ENCODE results near the gene FPGS.

FPGS gene

DNA sequence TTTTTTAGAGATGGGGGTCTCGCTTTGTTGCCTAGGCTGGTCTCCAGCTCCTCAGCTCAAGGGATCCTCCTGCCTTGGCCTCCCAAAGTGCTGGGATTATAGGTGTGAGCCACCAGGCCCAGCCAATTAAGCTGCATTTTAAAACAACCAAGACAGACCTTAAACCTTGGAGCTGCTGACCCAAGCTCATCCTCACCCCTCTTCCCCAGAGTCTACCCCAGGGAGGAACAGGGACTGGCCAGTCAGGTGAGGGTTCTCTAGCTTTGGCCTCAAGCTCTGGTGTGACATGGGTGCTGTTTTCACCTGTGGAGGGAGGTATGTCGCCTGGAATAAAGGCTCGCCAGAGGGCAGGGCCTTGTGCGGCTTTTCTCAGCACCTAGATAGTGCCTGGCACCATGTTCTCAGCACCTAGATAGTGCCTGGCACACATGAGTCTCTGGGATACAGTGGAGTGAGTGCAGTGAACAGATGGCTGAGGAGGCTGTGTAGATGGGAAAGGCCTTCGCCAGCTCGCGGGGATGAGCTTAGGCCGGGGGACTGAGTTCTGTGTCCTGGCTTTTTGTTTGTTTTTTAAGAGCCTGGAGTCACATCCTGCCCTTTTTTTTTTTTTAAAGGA, 9.5 kb upstream of the FPGS start:
- Histone ChIP-seq H3K9me3 (ENCODE audit: low read length) (no peaks in the 10 kb centered on the region), H3K27ac (ENCODE audit: low read depth, low read length) (no peak overlapping the region), H3K36me3 (ENCODE audit: insufficient read depth, low read length) (peaks cover 31% of the 10 kb centered on the region), H3K9ac (ENCODE audit: low read length) (no peak overlapping the region), H3K4me3 (ENCODE audit: low read depth in 1 of 2, low read length in 2 of 2) (no peak overlapping the region), H3K27me3 (ENCODE audit: control insufficient read depth in 1 of 2, insufficient read depth in 2 of 2, low read length in 2 of 2) (no peaks in the 10 kb centered on the region), H3K4me1 (ENCODE audit: insufficient read depth, low read length) (peaks cover 9% of the 10 kb centered on the region)

DNA sequence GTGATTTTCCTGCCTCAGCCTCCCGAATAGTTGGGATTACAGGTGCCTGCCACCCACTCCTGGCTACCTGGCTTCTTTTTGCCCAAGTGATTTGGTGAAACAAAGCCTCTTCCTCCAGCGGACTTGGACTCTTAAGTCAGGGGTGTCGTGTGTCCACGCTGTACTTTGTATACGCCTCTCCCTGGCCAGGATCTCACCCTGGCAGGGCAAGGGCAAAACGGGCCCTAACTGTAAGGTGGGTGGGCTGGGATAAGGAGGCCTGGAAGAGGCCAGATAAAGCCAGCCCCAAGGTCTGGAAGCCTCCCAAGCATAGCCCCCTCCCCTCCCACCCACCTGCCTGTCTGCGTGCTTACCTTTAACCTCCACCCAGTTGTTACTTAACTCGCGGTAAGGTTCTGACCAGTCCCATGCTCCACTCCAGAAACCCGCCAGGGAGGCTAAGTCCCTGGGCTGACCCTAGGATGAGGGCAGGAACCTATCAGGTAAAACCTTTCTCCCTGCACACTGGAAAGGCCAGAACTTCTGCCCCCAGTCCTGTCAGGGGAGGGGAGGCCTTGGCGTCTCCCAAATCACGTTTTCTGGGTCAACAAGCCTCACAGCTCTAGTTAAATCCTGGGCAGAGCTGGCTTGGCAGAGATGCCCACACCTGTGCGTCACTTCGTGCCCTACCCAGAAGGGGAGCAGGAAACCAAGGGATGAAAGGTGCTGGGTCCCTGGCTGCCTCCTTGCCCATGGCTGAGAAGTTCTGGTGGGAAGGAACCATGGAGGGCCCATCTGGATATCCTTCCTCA, 8.5 kb upstream of the FPGS start:
- Histone ChIP-seq H3K36me3 (ENCODE audit: insufficient read depth, low read length) (peaks cover 21% of the 10 kb centered on the region), H3K27ac (ENCODE audit: low read depth, low read length) (no peak overlapping the region)

DNA sequence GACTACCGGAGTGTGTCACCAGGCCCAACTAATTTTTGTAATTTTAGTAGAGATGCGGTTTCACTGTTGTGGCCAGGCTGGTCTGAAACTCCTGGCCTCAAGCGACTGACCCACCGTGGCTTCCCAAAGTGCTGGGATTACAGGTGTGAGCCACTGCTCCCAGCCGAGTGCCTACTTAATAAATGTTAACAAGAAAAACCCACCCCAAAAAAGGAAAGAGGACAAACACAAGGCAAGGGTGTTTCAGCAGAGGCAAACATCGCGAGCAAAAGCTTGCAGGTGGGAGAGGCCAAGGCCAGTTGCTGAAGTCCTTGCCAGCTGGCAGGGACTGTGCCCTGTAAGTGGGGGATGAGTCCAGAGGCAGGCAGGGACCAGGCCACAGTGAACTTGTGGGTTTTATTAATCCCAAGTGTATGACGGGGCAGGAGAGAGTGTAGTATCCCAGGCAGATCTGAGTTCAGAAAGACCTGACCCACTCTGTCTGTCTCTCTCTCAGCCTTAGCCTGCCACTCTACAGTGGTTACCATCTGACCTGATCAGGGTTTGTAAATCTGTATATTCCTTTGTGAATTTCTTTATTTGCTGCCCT, 6.4 kb upstream of the FPGS start:
- no peak overlapping the region for H3K9ac ChIP-seq (ENCODE audit: low read length)
- no peaks in the 10 kb centered on the region for H3K27me3 ChIP-seq (ENCODE audit: control insufficient read depth in 1 of 2, insufficient read depth in 2 of 2, low read length in 2 of 2)
- no peak overlapping the region for H3K27ac ChIP-seq (ENCODE audit: low read depth, low read length)
- no peak overlapping the region for H3K4me3 ChIP-seq (ENCODE audit: low read depth in 1 of 2, low read length in 2 of 2)
- peaks cover under 1% of the 10 kb centered on the region for H3K36me3 ChIP-seq (ENCODE audit: insufficient read depth, low read length)
- peaks cover 9% of the 10 kb centered on the region for H3K4me1 ChIP-seq (ENCODE audit: insufficient read depth, low read length)
- H3K9me3 ChIP-seq (ENCODE audit: low read length), result no peaks in the 10 kb centered on the region

More for the DNA sequence above, 8.5 kb upstream of the FPGS start:
- Histone ChIP-seq H3K27me3 (ENCODE audit: control insufficient read depth in 1 of 2, insufficient read depth in 2 of 2, low read length in 2 of 2) (no peaks in the 10 kb centered on the region), H3K4me3 (ENCODE audit: low read depth in 1 of 2, low read length in 2 of 2) (no peak overlapping the region), H3K4me1 (ENCODE audit: insufficient read depth, low read length) (peaks cover 9% of the 10 kb centered on the region), H3K9me3 (ENCODE audit: low read length) (no peaks in the 10 kb centered on the region), H3K9ac (ENCODE audit: low read length) (no peak overlapping the region)

DNA sequence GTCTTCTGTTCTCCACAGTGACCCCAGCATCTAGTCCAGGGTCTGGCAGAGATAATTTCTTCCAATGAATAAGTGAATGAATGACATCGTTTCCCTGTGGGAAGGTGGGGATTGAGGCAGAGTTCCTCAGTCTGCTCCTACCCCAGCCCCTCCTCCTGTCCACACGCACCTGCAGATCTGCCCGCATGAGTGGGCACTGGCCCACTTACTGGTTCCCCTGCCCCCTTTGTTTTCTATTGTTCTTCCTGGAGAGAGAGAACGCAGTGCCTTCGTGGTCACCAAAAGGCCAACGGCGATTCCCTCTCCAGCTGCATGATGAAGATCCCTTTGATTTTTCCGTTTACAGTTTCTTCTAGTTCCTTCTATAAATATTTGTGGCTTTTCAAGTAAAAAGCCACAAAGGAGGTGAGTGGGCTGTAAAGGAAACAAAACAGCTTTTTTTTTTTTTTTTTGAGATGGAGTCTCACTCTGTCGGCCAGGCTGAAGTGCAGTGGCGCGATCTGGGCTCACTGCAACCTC, 5.8 kb upstream of the FPGS start:
- H3K27me3 ChIP-seq (ENCODE audit: control insufficient read depth in 1 of 2, insufficient read depth in 2 of 2, low read length in 2 of 2), result no peaks in the 10 kb centered on the region
- no peaks in the 10 kb centered on the region for H3K36me3 ChIP-seq (ENCODE audit: insufficient read depth, low read length)
- H3K4me3 ChIP-seq (ENCODE audit: low read depth in 1 of 2, low read length in 2 of 2), result no peak overlapping the region
- H3K27ac ChIP-seq (ENCODE audit: low read depth, low read length), result no peak overlapping the region
- no peak overlapping the region for H3K9ac ChIP-seq (ENCODE audit: low read length)
- H3K4me1 ChIP-seq (ENCODE audit: insufficient read depth, low read length), result peaks cover 10% of the 10 kb centered on the region
- no peaks in the 10 kb centered on the region for H3K9me3 ChIP-seq (ENCODE audit: low read length)

DNA sequence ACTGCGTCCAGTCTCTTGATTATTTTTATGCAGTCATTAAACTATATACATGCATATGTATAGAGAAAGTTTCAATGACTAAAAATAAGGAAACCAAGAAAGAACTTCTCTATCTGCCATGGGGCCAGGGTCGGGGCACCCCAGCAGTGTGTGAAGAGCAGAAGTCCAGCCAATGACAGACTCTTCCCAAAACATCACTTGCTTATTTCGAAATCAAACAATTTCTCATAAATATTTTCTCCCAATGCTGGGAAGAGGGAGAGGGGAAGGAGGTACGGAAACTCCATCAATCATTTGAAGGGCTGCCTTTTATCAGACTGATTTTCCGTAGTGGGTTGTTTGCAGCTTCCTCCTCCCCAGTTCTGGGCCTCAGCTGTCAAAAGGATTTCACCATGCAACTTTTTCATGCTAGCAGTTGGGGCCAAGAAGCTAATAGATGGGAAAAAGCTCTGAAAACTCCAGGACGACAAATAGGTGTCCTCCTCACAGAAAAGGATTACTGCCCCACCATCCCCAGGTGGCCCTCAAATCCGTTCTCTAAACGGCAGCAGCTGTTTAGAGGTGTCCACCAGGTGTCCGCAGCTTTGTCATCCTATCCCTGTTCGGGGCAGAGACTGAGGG, 617 bp upstream of the FPGS start:
- Histone ChIP-seq H3K36me3 (ENCODE audit: insufficient read depth, low read length) (no peaks in the 10 kb centered on the region), H3K9ac (ENCODE audit: low read length) (peak overlapping the region; percentile 54), H3K27ac (ENCODE audit: low read depth, low read length) (peak overlapping the region; percentile 90), H3K4me3 (ENCODE audit: low read depth in 1 of 2, low read length in 2 of 2) (peak overlapping the region; percentile 67 to 69), H3K4me1 (ENCODE audit: insufficient read depth, low read length) (peaks cover 20% of the 10 kb centered on the region), H3K9me3 (ENCODE audit: low read length) (no peaks in the 10 kb centered on the region), H3K27me3 (ENCODE audit: control insufficient read depth in 1 of 2, insufficient read depth in 2 of 2, low read length in 2 of 2) (no peaks in the 10 kb centered on the region)

DNA sequence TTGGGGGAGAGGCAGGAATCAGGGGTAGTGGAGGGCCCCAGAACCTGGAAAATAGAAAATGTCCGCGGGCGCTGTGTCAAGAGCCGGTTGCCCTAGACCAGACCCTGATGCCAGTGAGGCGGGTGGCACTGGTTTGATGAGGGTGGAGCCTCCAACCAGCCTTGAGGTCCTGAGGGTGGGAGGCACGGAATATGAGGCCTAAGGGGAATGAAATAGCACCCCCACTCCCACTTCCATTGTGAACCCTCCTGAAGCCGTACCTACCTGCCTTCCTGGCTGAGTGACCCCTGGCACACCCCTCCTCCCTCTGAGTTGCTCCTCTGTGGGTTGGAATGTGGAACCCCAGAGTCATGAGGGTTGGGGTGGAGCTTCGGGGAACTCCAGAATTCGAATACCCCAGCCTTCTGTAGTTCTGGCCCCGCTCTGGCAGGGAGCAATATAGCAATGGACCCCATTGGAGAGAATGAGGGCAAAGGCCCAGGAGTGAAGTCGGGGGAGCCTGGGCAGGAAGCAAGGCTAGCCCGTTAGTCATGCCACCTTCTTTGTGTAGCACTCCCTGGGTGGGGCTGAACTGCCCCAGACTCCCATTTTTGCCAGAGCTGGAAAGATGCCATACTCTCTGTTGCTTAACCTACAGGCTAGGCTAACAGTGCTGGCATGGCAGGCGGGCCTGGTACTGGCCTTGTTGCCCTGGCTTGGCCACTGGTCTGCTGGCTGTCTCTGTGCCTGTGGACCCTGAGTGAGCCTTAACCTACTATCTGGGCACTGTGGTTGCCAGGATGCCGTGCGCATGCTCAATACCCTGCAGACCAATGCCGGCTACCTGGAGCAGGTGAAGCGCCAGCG, 1.0 kb downstream of the FPGS start:
- H3K27ac ChIP-seq (ENCODE audit: low read depth, low read length), result peak overlapping the region; percentile 79
- peak overlapping the region; percentile 67 to 79 for H3K4me3 ChIP-seq (ENCODE audit: low read depth in 1 of 2, low read length in 2 of 2)
- peak overlapping the region; percentile 81 for H3K9ac ChIP-seq (ENCODE audit: low read length)
- H3K9me3 ChIP-seq (ENCODE audit: low read length), result no peaks in the 10 kb centered on the region
- peaks cover 17% of the 10 kb centered on the region for H3K36me3 ChIP-seq (ENCODE audit: insufficient read depth, low read length)
- H3K27me3 ChIP-seq (ENCODE audit: control insufficient read depth in 1 of 2, insufficient read depth in 2 of 2, low read length in 2 of 2), result no peaks in the 10 kb centered on the region
- H3K4me1 ChIP-seq (ENCODE audit: insufficient read depth, low read length), result peaks cover 20% of the 10 kb centered on the region

DNA sequence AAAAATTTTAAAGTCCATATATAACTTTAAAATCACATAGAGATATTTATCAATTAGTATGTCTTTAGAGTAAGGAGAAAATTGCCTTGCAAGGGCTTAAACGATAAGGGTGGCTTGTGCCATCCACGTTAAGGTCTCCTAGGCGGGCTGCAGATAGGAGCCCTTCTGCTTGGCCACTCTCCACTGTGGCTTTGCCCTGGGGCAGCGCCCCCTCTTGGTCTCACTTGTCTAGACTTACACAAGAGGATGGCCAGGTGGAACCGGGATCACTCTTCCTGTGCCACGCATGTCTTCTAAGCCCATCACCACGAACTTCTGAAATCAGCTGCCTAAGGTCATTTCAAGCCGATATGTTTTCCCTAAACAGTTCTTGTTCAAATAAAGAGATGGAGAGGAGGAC, 2.9 kb downstream of the FPGS start:
- Histone ChIP-seq H3K4me3 (ENCODE audit: low read depth in 1 of 2, low read length in 2 of 2) (no peak overlapping the region), H3K27me3 (ENCODE audit: control insufficient read depth in 1 of 2, insufficient read depth in 2 of 2, low read length in 2 of 2) (no peaks in the 10 kb centered on the region), H3K9ac (ENCODE audit: low read length) (no peak overlapping the region), H3K27ac (ENCODE audit: low read depth, low read length) (no peak overlapping the region), H3K36me3 (ENCODE audit: insufficient read depth, low read length) (peaks cover 25% of the 10 kb centered on the region), H3K4me1 (ENCODE audit: insufficient read depth, low read length) (peaks cover 24% of the 10 kb centered on the region), H3K9me3 (ENCODE audit: low read length) (no peaks in the 10 kb centered on the region)

DNA sequence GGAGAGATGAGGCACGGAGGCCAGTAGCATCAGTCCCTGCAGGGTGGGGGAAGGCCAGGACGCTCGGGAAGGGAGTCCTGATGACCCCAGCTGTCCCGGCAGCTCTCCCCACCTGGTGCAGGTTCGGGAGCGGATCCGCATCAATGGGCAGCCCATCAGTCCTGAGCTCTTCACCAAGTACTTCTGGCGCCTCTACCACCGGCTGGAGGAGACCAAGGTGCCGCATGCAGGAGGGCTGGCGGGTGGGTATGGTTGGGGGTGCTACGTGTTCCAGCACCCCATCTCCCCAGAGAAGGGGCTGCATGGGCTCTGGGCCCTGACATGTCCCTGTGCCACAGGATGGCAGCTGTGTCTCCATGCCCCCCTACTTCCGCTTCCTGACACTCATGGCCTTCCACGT, 4.2 kb downstream of the FPGS start:
- Histone ChIP-seq H3K27ac (ENCODE audit: low read depth, low read length) (no peak overlapping the region), H3K4me3 (ENCODE audit: low read depth in 1 of 2, low read length in 2 of 2) (no peak overlapping the region), H3K27me3 (ENCODE audit: control insufficient read depth in 1 of 2, insufficient read depth in 2 of 2, low read length in 2 of 2) (no peaks in the 10 kb centered on the region), H3K9me3 (ENCODE audit: low read length) (no peaks in the 10 kb centered on the region), H3K4me1 (ENCODE audit: insufficient read depth, low read length) (peaks cover 23% of the 10 kb centered on the region), H3K9ac (ENCODE audit: low read length) (no peak overlapping the region), H3K36me3 (ENCODE audit: insufficient read depth, low read length) (peaks cover 26% of the 10 kb centered on the region)

DNA sequence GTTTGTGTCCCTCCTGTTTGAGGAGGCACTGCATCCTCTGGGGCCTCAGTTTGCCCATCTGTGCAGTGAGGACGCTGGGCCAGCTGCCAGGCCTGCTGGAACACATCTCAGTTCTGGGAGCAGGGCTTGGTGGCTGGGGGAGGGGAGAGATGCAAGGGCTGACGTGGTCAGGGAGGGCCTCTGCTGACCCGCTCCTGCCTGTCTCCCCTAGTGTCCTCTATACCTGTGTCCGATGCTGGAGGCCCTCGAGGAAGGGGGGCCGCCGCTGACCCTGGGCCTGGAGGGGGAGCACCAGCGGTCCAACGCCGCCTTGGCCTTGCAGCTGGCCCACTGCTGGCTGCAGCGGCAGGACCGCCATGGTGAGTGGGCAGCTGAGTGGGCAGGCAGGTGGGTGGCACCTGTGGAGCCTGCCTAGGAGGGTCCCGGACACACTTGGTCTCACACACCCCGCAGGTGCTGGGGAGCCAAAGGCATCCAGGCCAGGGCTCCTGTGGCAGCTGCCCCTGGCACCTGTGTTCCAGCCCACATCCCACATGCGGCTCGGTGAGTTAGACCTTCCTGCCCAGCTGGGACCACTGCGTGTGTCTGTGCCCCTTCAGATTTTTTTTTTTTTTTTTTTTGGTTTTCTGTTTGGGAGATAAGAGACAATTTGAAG, 5.8 kb downstream of the FPGS start:
- no peaks in the 10 kb centered on the region for H3K9me3 ChIP-seq (ENCODE audit: low read length)
- peaks cover 16% of the 10 kb centered on the region for H3K4me1 ChIP-seq (ENCODE audit: insufficient read depth, low read length)
- H3K36me3 ChIP-seq (ENCODE audit: insufficient read depth, low read length), result peaks cover 42% of the 10 kb centered on the region
- H3K9ac ChIP-seq (ENCODE audit: low read length), result no peak overlapping the region
- H3K27me3 ChIP-seq (ENCODE audit: control insufficient read depth in 1 of 2, insufficient read depth in 2 of 2, low read length in 2 of 2), result no peaks in the 10 kb centered on the region
- H3K4me3 ChIP-seq (ENCODE audit: low read depth in 1 of 2, low read length in 2 of 2), result no peak overlapping the region
- no peak overlapping the region for H3K27ac ChIP-seq (ENCODE audit: low read depth, low read length)

DNA sequence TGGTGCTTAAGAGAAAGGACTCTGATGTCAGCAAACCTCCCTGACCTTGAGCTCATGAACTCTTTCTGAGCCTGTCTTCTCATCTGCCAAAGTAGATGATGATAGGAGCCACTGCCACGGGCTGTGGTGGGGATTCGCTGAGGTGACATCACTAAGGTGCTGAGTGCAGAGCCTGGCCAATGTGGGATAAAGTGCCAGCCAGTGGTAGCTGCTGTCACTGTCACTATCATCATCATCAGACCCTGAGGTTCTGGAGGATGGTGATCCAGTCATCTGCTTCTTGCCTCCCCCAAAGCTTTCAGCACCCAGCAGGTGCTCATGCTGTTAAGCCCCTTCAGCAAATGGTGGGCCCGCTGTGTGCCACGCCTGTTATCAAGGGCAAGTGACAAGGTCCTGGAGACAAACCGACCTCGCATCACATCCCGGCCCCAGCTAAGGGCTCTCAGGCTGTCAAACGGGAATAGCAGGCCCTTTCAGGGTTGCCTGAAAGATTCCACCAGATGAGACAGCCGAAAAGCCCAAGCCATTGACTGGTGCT, 6.4 kb downstream of the FPGS start:
- Histone ChIP-seq H3K36me3 (ENCODE audit: insufficient read depth, low read length) (peaks cover 48% of the 10 kb centered on the region), H3K9ac (ENCODE audit: low read length) (no peak overlapping the region), H3K27ac (ENCODE audit: low read depth, low read length) (no peak overlapping the region)

More for the DNA sequence above, 6.4 kb downstream of the FPGS start:
- H3K4me1 ChIP-seq (ENCODE audit: insufficient read depth, low read length), result peaks cover 10% of the 10 kb centered on the region
- H3K9me3 ChIP-seq (ENCODE audit: low read length), result no peaks in the 10 kb centered on the region
- H3K27me3 ChIP-seq (ENCODE audit: control insufficient read depth in 1 of 2, insufficient read depth in 2 of 2, low read length in 2 of 2), result no peaks in the 10 kb centered on the region
- H3K4me3 ChIP-seq (ENCODE audit: low read depth in 1 of 2, low read length in 2 of 2), result no peak overlapping the region
